Measurements from ENCODE around the gene TM4SF1. TPM values are rescaled to one million over a fixed set of nuclear protein-coding genes. Genes with fewer than 3 reads are reported as not detected.

Gene TM4SF1
- total RNA-seq, 6 experiments from 2014 or later = 7.9 to 63.0 (median 47.5) TPM

DNA sequence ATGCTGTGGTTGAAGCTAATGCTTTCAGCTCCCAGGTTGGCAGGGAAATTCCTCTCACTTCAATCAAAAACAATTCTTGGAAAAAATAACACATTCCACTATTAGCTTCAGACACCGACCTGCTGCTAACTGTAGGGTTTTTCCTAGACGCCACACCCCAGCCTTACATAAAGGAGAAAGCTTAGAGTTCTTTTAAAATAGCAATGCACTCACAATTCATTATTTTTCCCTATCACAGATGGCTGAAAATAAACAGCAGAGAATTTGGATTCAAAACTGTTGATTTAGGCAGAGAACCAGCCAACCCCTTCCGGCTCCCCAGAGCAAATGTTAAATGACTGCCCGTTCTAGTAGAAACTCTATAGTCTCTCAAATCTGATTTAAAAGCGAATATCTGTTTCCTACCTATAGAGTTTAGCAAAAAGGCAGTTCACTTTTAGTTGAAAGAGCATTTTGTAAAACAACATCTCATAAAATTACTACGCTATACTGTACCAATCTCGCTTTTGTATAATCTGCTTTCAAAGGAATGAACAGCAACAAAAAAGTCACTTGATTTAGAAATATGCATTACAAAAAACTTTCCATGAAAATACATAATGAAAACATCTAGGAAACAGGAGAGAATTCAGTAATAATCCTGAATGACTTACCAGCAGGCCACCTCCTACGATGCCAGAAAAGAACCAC lies 586 bp downstream of the TM4SF1 start:
- H3K27ac ChIP-seq = peak overlapping the region; percentile 60 to 67 (median 62)
- no peaks in the 10 kb centered on the region for H3K36me3 ChIP-seq
- no peak for TF ChIP-seq POLR2A (IDR thresholded peaks at IDR 0.05)
- TF ChIP-seq, protein P1, sequence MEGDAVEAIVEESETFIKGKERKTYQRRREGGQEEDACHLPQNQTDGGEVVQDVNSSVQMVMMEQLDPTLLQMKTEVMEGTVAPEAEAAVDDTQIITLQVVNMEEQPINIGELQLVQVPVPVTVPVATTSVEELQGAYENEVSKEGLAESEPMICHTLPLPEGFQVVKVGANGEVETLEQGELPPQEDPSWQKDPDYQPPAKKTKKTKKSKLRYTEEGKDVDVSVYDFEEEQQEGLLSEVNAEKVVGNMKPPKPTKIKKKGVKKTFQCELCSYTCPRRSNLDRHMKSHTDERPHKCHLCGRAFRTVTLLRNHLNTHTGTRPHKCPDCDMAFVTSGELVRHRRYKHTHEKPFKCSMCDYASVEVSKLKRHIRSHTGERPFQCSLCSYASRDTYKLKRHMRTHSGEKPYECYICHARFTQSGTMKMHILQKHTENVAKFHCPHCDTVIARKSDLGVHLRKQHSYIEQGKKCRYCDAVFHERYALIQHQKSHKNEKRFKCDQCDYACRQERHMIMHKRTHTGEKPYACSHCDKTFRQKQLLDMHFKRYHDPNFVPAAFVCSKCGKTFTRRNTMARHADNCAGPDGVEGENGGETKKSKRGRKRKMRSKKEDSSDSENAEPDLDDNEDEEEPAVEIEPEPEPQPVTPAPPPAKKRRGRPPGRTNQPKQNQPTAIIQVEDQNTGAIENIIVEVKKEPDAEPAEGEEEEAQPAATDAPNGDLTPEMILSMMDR (IDR thresholded peaks at IDR 0.05) = no peak
- intact Hi-C loops (cut with DNase I) = no loop called here
- H3K9me3 ChIP-seq = no peaks in the 10 kb centered on the region
- peak overlapping the region; percentile 26 to 49 (median 33) for H3K4me3 ChIP-seq
- no peak for DNase-seq
- H3K4me1 ChIP-seq = peaks cover 0 to 62% (median 16%) of the 10 kb centered on the region in 4 donors
- no peaks in the 10 kb centered on the region for H3K27me3 ChIP-seq
- 23% methylated on average over 8 of the region's 8 CpGs for WGBS (ENCODE audit: insufficient coverage, low coverage, low lambda C conversion rate, missing lambda C conversion rate)
- peak; percentile 46 to 73 (median 54) for ATAC-seq

- Histone ChIP-seq H3K9me3 (no peaks in the 10 kb centered on the region), H3K27me3 (no peaks in the 10 kb centered on the region), H3K4me1 (peaks cover 0 to 70% (median 16%) of the 10 kb centered on the region in 4 donors), H3K36me3 (no peaks in the 10 kb centered on the region), H3K27ac (peak overlapping the region; percentile 60 to 67 (median 62)), H3K4me3 (peak overlapping the region; percentile 26 to 49 (median 33))
- WGBS (ENCODE audit: insufficient coverage, low coverage, low lambda C conversion rate, missing lambda C conversion rate) = 39% methylated on average over 2 of the region's 4 CpGs
- TF ChIP-seq POLR2A (IDR thresholded peaks at IDR 0.05) = no peak
- TF ChIP-seq, protein P1 (IDR thresholded peaks at IDR 0.05) = no peak
- ATAC-seq = peak in 3 of 4 donors; percentile 3 to 37 (median 12)
- no peak for DNase-seq
- intact Hi-C loops (cut with DNase I) = no loop called here
Observed at GRCh38 chr3:149375501-149376196, 1.8 kb downstream of the TM4SF1 start.

GRCh38 chr3:149374793-149375500 lies 2.5 kb downstream of the TM4SF1 start:
- ATAC-seq (no peak), DNase-seq (no peak)
- intact Hi-C loops (cut with DNase I) = no loop called here
- no peaks in the 10 kb centered on the region for H3K27me3 ChIP-seq
- H3K4me3 ChIP-seq = peak overlapping the region; percentile 3 to 49 (median 26)
- peak overlapping the region; percentile 3 to 62 (median 60) for H3K27ac ChIP-seq
- TF ChIP-seq, protein P1 (IDR thresholded peaks at IDR 0.05) = no peak
- TF ChIP-seq POLR2A (IDR thresholded peaks at IDR 0.05) = no peak
- H3K4me1 ChIP-seq = peaks cover 0 to 77% (median 16%) of the 10 kb centered on the region in 4 donors
- H3K9me3 ChIP-seq = no peaks in the 10 kb centered on the region
- H3K36me3 ChIP-seq = no peaks in the 10 kb centered on the region
- WGBS (ENCODE audit: insufficient coverage, low coverage, low lambda C conversion rate, missing lambda C conversion rate) = 66% methylated on average over 2 of the region's 3 CpGs

GRCh38 chr3:149374391-149374790 lies 3.1 kb downstream of the TM4SF1 start:
- no peak for DNase-seq
- H3K36me3 ChIP-seq = no peaks in the 10 kb centered on the region
- WGBS (ENCODE audit: insufficient coverage, low coverage, low lambda C conversion rate, missing lambda C conversion rate) = 44% methylated on average over 1 of the region's 1 CpG
- TF ChIP-seq POLR2A (IDR thresholded peaks at IDR 0.05) = no peak
- TF ChIP-seq, protein P1 (IDR thresholded peaks at IDR 0.05) = no peak
- H3K27me3 ChIP-seq = no peaks in the 10 kb centered on the region
- intact Hi-C loops (cut with DNase I) = no loop called here
- no peaks in the 10 kb centered on the region for H3K9me3 ChIP-seq
- peaks cover 0 to 83% (median 16%) of the 10 kb centered on the region in 4 donors for H3K4me1 ChIP-seq
- peak overlapping the region in 1 of 3 donors; percentile 2 for H3K4me3 ChIP-seq
- no peak for ATAC-seq
- H3K27ac ChIP-seq = peak overlapping the region in 2 of 3 donors; percentile 3 to 60
